ENCODE results near the gene GRIFIN. TPM values are rescaled to one million over a fixed set of nuclear protein-coding genes. Genes with fewer than 3 reads are reported as not detected.

GRIFIN gene
- polyA plus RNA-seq, 1 donor (not counting 4 experiments of a cell fraction or from before 2014, with no cell fraction given), result not detected

GRCh38 chr7:2510909-2511768, 34.9 kb upstream of the GRIFIN start:
- Histone ChIP-seq H3K9ac (ENCODE audit: control insufficient read depth, extremely low read depth, insufficient read depth, low read length) (no peak overlapping the region), H3K27me3 (ENCODE audit: control insufficient read depth, extremely low read depth, insufficient read depth, low read length) (peaks cover 10% of the 10 kb centered on the region), H3K4me2 (ENCODE audit: control insufficient read depth, extremely low read depth, insufficient read depth, low read depth, low read length) (no peak overlapping the region), H3K9me3 (ENCODE audit: control insufficient read depth, low read depth, low read length) (no peaks in the 10 kb centered on the region), H3K36me3 (ENCODE audit: control insufficient read depth in 2 of 2, extremely low read depth in 1 of 2, insufficient read depth in 2 of 2, low read length in 2 of 2) (no peaks in the 10 kb centered on the region), H3K27ac (ENCODE audit: control insufficient read depth, insufficient read depth, low read length) (no peak overlapping the region), H2AFZ (ENCODE audit: control insufficient read depth, low read length) (no peak overlapping the region), H3K4me1 (ENCODE audit: control insufficient read depth, extremely low read depth, insufficient read depth, low read length) (peaks cover 22% of the 10 kb centered on the region), H3K4me3 (ENCODE audit: control insufficient read depth in 2 of 3, extremely low read depth in 1 of 3, insufficient read depth in 2 of 3, low read depth in 1 of 3, low read length in 3 of 3) (no peak overlapping the region), H3K9me1 (ENCODE audit: control insufficient read depth, extremely low read depth, insufficient read depth, low read length) (no peaks in the 10 kb centered on the region), H4K20me1 (ENCODE audit: control insufficient read depth, extremely low read depth, insufficient read depth, low read length) (no peaks in the 10 kb centered on the region), H3K79me2 (ENCODE audit: control insufficient read depth, insufficient read depth, low read length) (no peaks in the 10 kb centered on the region)
- no peak for DNase-seq (ENCODE audit: low read depth, low spot score)
- no peak for FAIRE-seq
- TF ChIP-seq CTCF (optimal IDR thresholded peaks at IDR 0.05 in 1 of 3, IDR thresholded peaks at IDR 0.05 in 1 of 3, conservative IDR thresholded peaks at IDR 0.05 in 1 of 3; ENCODE audit: extremely low read depth in 1 of 3, insufficient read depth in 2 of 3, low read length in 3 of 3), result no peak
- no peak for TF ChIP-seq EZH2 (IDR thresholded peaks at IDR 0.05; ENCODE audit: low read length)
- dilution Hi-C loops (cut with MboI; ENCODE audit: extremely low pct_ligation_motif_present, low sequenced_read_pairs), result no loop called here

GRCh38 chr7:2510130-2510776, 34.1 kb upstream of the GRIFIN start:
- no peak for DNase-seq (ENCODE audit: low read depth, low spot score)
- Histone ChIP-seq H4K20me1 (ENCODE audit: control insufficient read depth, extremely low read depth, insufficient read depth, low read length) (no peaks in the 10 kb centered on the region), H3K4me3 (ENCODE audit: control insufficient read depth in 2 of 3, extremely low read depth in 1 of 3, insufficient read depth in 2 of 3, low read depth in 1 of 3, low read length in 3 of 3) (no peak overlapping the region), H3K9ac (ENCODE audit: control insufficient read depth, extremely low read depth, insufficient read depth, low read length) (no peak overlapping the region), H3K4me2 (ENCODE audit: control insufficient read depth, extremely low read depth, insufficient read depth, low read depth, low read length) (no peak overlapping the region), H3K27ac (ENCODE audit: control insufficient read depth, insufficient read depth, low read length) (no peak overlapping the region), H3K4me1 (ENCODE audit: control insufficient read depth, extremely low read depth, insufficient read depth, low read length) (peaks cover 22% of the 10 kb centered on the region), H3K9me1 (ENCODE audit: control insufficient read depth, extremely low read depth, insufficient read depth, low read length) (no peaks in the 10 kb centered on the region), H3K36me3 (ENCODE audit: control insufficient read depth in 2 of 2, extremely low read depth in 1 of 2, insufficient read depth in 2 of 2, low read length in 2 of 2) (no peaks in the 10 kb centered on the region), H3K79me2 (ENCODE audit: control insufficient read depth, insufficient read depth, low read length) (no peaks in the 10 kb centered on the region), H3K27me3 (ENCODE audit: control insufficient read depth, extremely low read depth, insufficient read depth, low read length) (peaks cover 11% of the 10 kb centered on the region), H3K9me3 (ENCODE audit: control insufficient read depth, low read depth, low read length) (no peaks in the 10 kb centered on the region), H2AFZ (ENCODE audit: control insufficient read depth, low read length) (no peak overlapping the region)
- TF ChIP-seq EZH2 (IDR thresholded peaks at IDR 0.05; ENCODE audit: low read length) (no peak), CTCF (optimal IDR thresholded peaks at IDR 0.05 in 1 of 3, IDR thresholded peaks at IDR 0.05 in 1 of 3, conservative IDR thresholded peaks at IDR 0.05 in 1 of 3; ENCODE audit: extremely low read depth in 1 of 3, insufficient read depth in 2 of 3, low read length in 3 of 3) (no peak)
- FAIRE-seq, result no peak
- dilution Hi-C loops (cut with MboI; ENCODE audit: extremely low pct_ligation_motif_present, low sequenced_read_pairs), result no loop called here
